H1 (cell line): ENCODE results near the gene MYO5A. TPM values are rescaled to one million over a fixed set of nuclear protein-coding genes. Genes with fewer than 3 reads are reported as not detected.

Source experiments
- CTCF ChIA-PET: fragments of 300-600 bp; sonication (Branson Sonifier 250); formaldehyde crosslinking; loops from one replicate; lab custom pipeline; 2021; ENCODE audit not compliant: partially characterized antibody; lab: Charles Lee
- POLR2A ChIA-PET: fragments of 300-600 bp; sonication (Branson Sonifier 250); formaldehyde crosslinking; loops from one replicate; lab custom pipeline; 2021; ENCODE audit warnings: inconsistent platforms; ENCODE audit not compliant: partially characterized antibody; lab: Charles Lee
- DNase-seq, 2 experiments: peaks; one replicate each; pipeline versions ENCODE4 v3.0.0 to v3.0.0-alpha.2; 2010 to 2022; ENCODE audit warnings: low spot score in 2 of 2, low read depth in 1 of 2, mixed read lengths in 1 of 2
- FAIRE-seq: peaks from 2 replicates; lab custom pipeline; 2011; peaks lifted over from hg19 to GRCh38; lab: Jason Lieb, UNC
- H2AFZ ChIP-seq: 2 replicates; pipeline ENCODE4 v1.8.1; 2012; ENCODE audit warnings: low read length, inconsistent platforms
- H2AK5ac ChIP-seq: 2 replicates; pipeline ENCODE4 v1.6.1; 2013; ENCODE audit warnings: low read depth, low read length
- H2BK120ac ChIP-seq: replicated peaks from 2 replicates; pipeline ENCODE3; 2013; ENCODE audit warnings: low read depth, low read length, inconsistent platforms
- H2BK12ac ChIP-seq: 2 replicates; pipeline ENCODE4 v1.6.1; 2013; ENCODE audit warnings: low read depth, low read length
- H2BK15ac ChIP-seq: 2 replicates; pipeline ENCODE4 v1.6.1; 2013; ENCODE audit warnings: low read length
- H2BK20ac ChIP-seq: 2 replicates; pipeline ENCODE4 v1.6.1; 2013; ENCODE audit warnings: low read length
- H2BK5ac ChIP-seq: 2 replicates; pipeline ENCODE4 v1.6.1; 2013; ENCODE audit warnings: low read depth, low read length
- H3K14ac ChIP-seq: 2 replicates; pipeline ENCODE4 v1.6.1; 2013; ENCODE audit warnings: inconsistent platforms; ENCODE audit not compliant: insufficient read length
- H3K18ac ChIP-seq: 2 replicates; pipeline ENCODE4 v1.6.1; 2013; ENCODE audit warnings: low read length; ENCODE audit errors: extremely low read depth
- H3K23ac ChIP-seq: 2 replicates; pipeline ENCODE4 v1.6.1; 2013; ENCODE audit warnings: inconsistent platforms; ENCODE audit not compliant: insufficient read length
- H3K23me2 ChIP-seq: 2 replicates; pipeline ENCODE4 v1.6.1; 2013; ENCODE audit warnings: low read depth, low read length
- H3K27ac ChIP-seq: 2 replicates; pipeline ENCODE4 v1.6.1; 2011; ENCODE audit warnings: low read depth, low read length, inconsistent platforms
- H3K27me3 ChIP-seq, 4 experiments: replicated peaks in 1 of 4; 1 replicate in 1 of 4; 2 replicates in 3 of 4; pipeline versions ENCODE4 v1.6.1 to v1.8.1; 2011 to 2013; ENCODE audit warnings: low read length in 3 of 4, mild to moderate bottlenecking in 3 of 4, inconsistent platforms in 2 of 4, mixed read lengths in 2 of 4, moderate library complexity in 1 of 4; ENCODE audit not compliant: control insufficient read depth in 3 of 4, insufficient read depth in 3 of 4; ENCODE audit errors: extremely low read depth in 1 of 4
- H3K36me3 ChIP-seq, 4 experiments: 2 replicates each; pipeline versions ENCODE4 v1.6.1 to v1.8.1; 2011 to 2013; ENCODE audit warnings: mild to moderate bottlenecking in 4 of 4, low read length in 3 of 4, moderate library complexity in 2 of 4, control low read depth in 1 of 4, inconsistent platforms in 1 of 4; ENCODE audit not compliant: insufficient read depth in 4 of 4, control insufficient read depth in 2 of 4
- H3K4ac ChIP-seq: replicated peaks from 2 replicates; pipeline ENCODE3; 2013; ENCODE audit warnings: low read length, low read depth, mixed read lengths, inconsistent platforms; ENCODE audit not compliant: insufficient read length
- H3K4me1 ChIP-seq, 4 experiments: replicated peaks in 1 of 4; 1 replicate in 1 of 4; 2 replicates in 3 of 4; pipeline versions ENCODE4 v1.6.1 to v1.8.1; 2011 to 2013; ENCODE audit warnings: low read length in 3 of 4, inconsistent platforms in 2 of 4, mixed read lengths in 1 of 4; ENCODE audit not compliant: insufficient read depth in 4 of 4, control insufficient read depth in 3 of 4
- H3K4me2 ChIP-seq, 2 experiments: 2 replicates each; pipeline versions ENCODE4 v1.6.1 to v1.8.1; 2011 to 2013; ENCODE audit warnings: low read depth in 2 of 2, low read length in 2 of 2, control low read depth in 1 of 2, inconsistent platforms in 1 of 2, mild to moderate bottlenecking in 1 of 2; ENCODE audit not compliant: insufficient read depth in 1 of 2
- H3K4me3 ChIP-seq, 4 experiments: fragments of 200-600, 300-600 bp in 1 of 4; sonication (generic), shearing (Covaris generic), sonication (Bioruptor Twin) in 1 of 4; 2 replicates each; pipeline versions ENCODE4 v1.5.1 to v1.8.1; 2011 to 2016; ENCODE audit warnings: low read length in 4 of 4, low read depth in 3 of 4, control low read depth in 2 of 4, inconsistent platforms in 2 of 4, mild to moderate bottlenecking in 2 of 4, mixed read lengths in 1 of 4, moderate library complexity in 1 of 4; ENCODE audit not compliant: insufficient read depth in 2 of 4; ENCODE audit errors: extremely low read depth in 1 of 4
- H3K56ac ChIP-seq: replicated peaks from 2 replicates; pipeline ENCODE3; 2013; ENCODE audit warnings: low read depth, mild to moderate bottlenecking, mixed read lengths, low read length, inconsistent platforms; ENCODE audit not compliant: insufficient read length
- H3K79me1 ChIP-seq: 2 replicates; pipeline ENCODE4 v1.6.1; 2013; ENCODE audit warnings: low read depth, low read length, control low read depth
- H3K79me2 ChIP-seq, 2 experiments: 2 replicates each; pipeline versions ENCODE4 v1.6.1 to v1.8.1; 2012 to 2013; ENCODE audit warnings: low read length in 2 of 2, mild to moderate bottlenecking in 2 of 2, inconsistent platforms in 1 of 2; ENCODE audit not compliant: insufficient read depth in 2 of 2, control insufficient read depth in 1 of 2
- H3K9ac ChIP-seq, 4 experiments: replicated peaks in 1 of 4; 1 replicate in 1 of 4; 2 replicates in 3 of 4; pipeline versions ENCODE4 v1.6.1 to v1.8.1; 2011 to 2013; ENCODE audit warnings: low read depth in 3 of 4, low read length in 3 of 4, control low read depth in 2 of 4, mild to moderate bottlenecking in 2 of 4, moderate library complexity in 2 of 4, inconsistent platforms in 1 of 4; ENCODE audit errors: extremely low read depth in 1 of 4
- H3K9me3 ChIP-seq, 2 experiments: 2 replicates each; pipeline versions ENCODE4 v1.6.1 to v1.8.1; 2012 to 2013; ENCODE audit warnings: mild to moderate bottlenecking in 2 of 2, moderate library complexity in 2 of 2, control low read depth in 1 of 2, inconsistent platforms in 1 of 2, low read depth in 1 of 2, low read length in 1 of 2, mixed read lengths in 1 of 2; ENCODE audit not compliant: insufficient read depth in 2 of 2
- H4K20me1 ChIP-seq, 2 experiments: replicated peaks in 1 of 2; 2 replicates each; pipeline versions ENCODE3 to v1.8.1; 2011 to 2013; ENCODE audit warnings: inconsistent platforms in 2 of 2, low read length in 2 of 2, mild to moderate bottlenecking in 1 of 2; ENCODE audit not compliant: insufficient read depth in 2 of 2, control insufficient read depth in 1 of 2
- H4K5ac ChIP-seq: 2 replicates; pipeline ENCODE4 v1.6.1; 2013; ENCODE audit warnings: low read length, low read depth, mixed read lengths, inconsistent platforms; ENCODE audit not compliant: insufficient read length
- H4K8ac ChIP-seq: 2 replicates; pipeline ENCODE4 v1.8.0; 2013; ENCODE audit warnings: mild to moderate bottlenecking, moderate library complexity, low read length, inconsistent platforms; ENCODE audit not compliant: insufficient read depth; ENCODE audit errors: extremely low read depth
- H4K91ac ChIP-seq: replicated peaks from 2 replicates; pipeline ENCODE3; 2013; ENCODE audit warnings: low read length, mixed read lengths, inconsistent platforms; ENCODE audit not compliant: insufficient read length
- BRCA1 ChIP-seq: IDR thresholded peaks from 2 replicates; pipeline ENCODE4 v1.6.1; 2012; ENCODE audit warnings: low read depth, low read length, improper control_type of control experiment
- CBX5 ChIP-seq: fragments of 300-800, 300-1000 bp; sonication (generic); IDR thresholded peaks from 2 replicates; pipeline ENCODE4 v1.7.1; 2016; ENCODE audit warnings: antibody characterized with exemption, low read length, low read depth
- CBX8 ChIP-seq: fragments of 300-800, 300-1000 bp; sonication (generic); IDR thresholded peaks from 2 replicates; pipeline ENCODE4 v1.7.1; 2016; ENCODE audit warnings: low read depth, low read length, borderline replicate concordance
- CHD1 ChIP-seq: IDR thresholded peaks from 2 replicates; pipeline ENCODE4 v1.6.1; 2012; ENCODE audit warnings: low read depth, low read length, improper control_type of control experiment
- FOSL1 ChIP-seq: IDR thresholded peaks from 2 replicates; pipeline ENCODE4 v1.6.1; 2011; ENCODE audit warnings: mild to moderate bottlenecking, low read depth, low read length, moderate library complexity; ENCODE audit not compliant: insufficient read depth
- NRF1 ChIP-seq: IDR thresholded peaks from 2 replicates; pipeline ENCODE4 v1.6.1; 2011; ENCODE audit warnings: mild to moderate bottlenecking, low read depth, low read length, improper control_type of control experiment
- POLR2AphosphoS5 ChIP-seq: IDR thresholded peaks from 2 replicates; pipeline ENCODE4 v1.6.1; 2011; ENCODE audit warnings: low read depth, low read length
- SAP30 ChIP-seq: fragments of 300-600 bp; sonication (generic); IDR thresholded peaks from 2 replicates; pipeline ENCODE4 v1.7.1; 2012; ENCODE audit warnings: low read length, moderate library complexity, mild to moderate bottlenecking, inconsistent platforms; ENCODE audit not compliant: insufficient read depth, insufficient replicate concordance
- SIN3A ChIP-seq, 2 experiments: IDR thresholded peaks in 1 of 2; conservative IDR thresholded peaks in 1 of 2; 2 replicates each; pipeline ENCODE4 v1.6.1; 2011 to 2012; ENCODE audit warnings: low read length in 2 of 2, improper control_type of control experiment in 1 of 2, low read depth in 1 of 2, mild to moderate bottlenecking in 1 of 2
- SIRT6 ChIP-seq: IDR thresholded peaks from one replicate; pipeline ENCODE4 v1.7.1; 2012; ENCODE audit warnings: low read length, inconsistent platforms
- SP1 ChIP-seq: IDR thresholded peaks from 2 replicates; pipeline ENCODE4 v1.6.1; 2011; ENCODE audit warnings: low read depth, low read length
- SP4 ChIP-seq: IDR thresholded peaks from 2 replicates; pipeline ENCODE4 v1.6.1; 2012; ENCODE audit warnings: low read length, inconsistent platforms
- SUZ12 ChIP-seq: fragments of 200-600 bp; sonication (generic); IDR thresholded peaks from 2 replicates; pipeline ENCODE4 v1.6.1; 2012; ENCODE audit warnings: mild to moderate bottlenecking, inconsistent platforms, low read length, moderate library complexity, mixed read lengths
- TEAD4 ChIP-seq: IDR thresholded peaks from 2 replicates; pipeline ENCODE4 v1.6.1; 2012; ENCODE audit warnings: low read depth, low read length, inconsistent platforms, mixed read lengths
- YY1 ChIP-seq: IDR thresholded peaks from 2 replicates; pipeline ENCODE4 v1.6.1; 2011; ENCODE audit warnings: low read depth, mild to moderate bottlenecking, low read length
- WGBS, 2 experiments: shearing (Covaris generic) in 1 of 2; methylation state at CpG; one replicate each; pipeline versions ENCODE4 v1.1.6 to v1.1.7; 2013 to 2015; ENCODE audit warnings: low lambda C conversion rate in 2 of 2, mixed read lengths in 2 of 2, inconsistent platforms in 1 of 2, low coverage in 1 of 2, missing lambda C conversion rate in 1 of 2; ENCODE audit not compliant: insufficient replicate concordance in 2 of 2, insufficient coverage in 1 of 2, insufficient read length in 1 of 2; ENCODE audit errors: extremely low coverage in 1 of 2, missing lambda C conversion rate in 1 of 2; 5-methylcytosine and 5-hydroxymethylcytosine counted together
- polyA plus RNA-seq, 7 experiments: library from polyadenylated mRNA; depleted of rRNA in 3 of 7; stranded (reverse) in 5 of 7; unstranded in 2 of 7; fragments of >200 nt in 5 of 7; fragments of 200-250 nt in 2 of 7; gene quantifications; 1 replicate in 5 of 7; 2 replicates in 1 of 7; 4 replicates in 1 of 7; pipeline versions ENCODE4 v1.2.1 to v1.2.3, GENCODE V29; 2011 to 2013; ENCODE audit warnings: missing spikeins in 2 of 7, mixed read lengths in 2 of 7
- total RNA-seq: library from RNA; stranded (reverse); fragmentation: NEBNext Ultra II Directional; extraction: Animal tissue kit (Norgen Biotek cat#: 25700); gene quantifications from 2 replicates; pipeline ENCODE4 v1.2.1, GENCODE V29; 2021

MYO5A gene
- total and polyA plus RNA-seq, 2 of the 8 experiments (the other 6 are each of a cell fraction or from before 2014, with no cell fraction given): 11.4 to 24.7 TPM

- Histone ChIP-seq H4K5ac (no peak overlapping the region), H3K9me3 (no peaks in the 10 kb centered on the region), H3K36me3 (no peaks in the 10 kb centered on the region), H2AFZ (no peak overlapping the region), H3K23me2 (no peaks in the 10 kb centered on the region), H3K79me1 (no peaks in the 10 kb centered on the region), H3K27ac (no peak overlapping the region), H3K9ac (no peak overlapping the region), H3K27me3 (no peaks in the 10 kb centered on the region), H2BK5ac (no peak overlapping the region), H2BK12ac (no peak overlapping the region), H2AK5ac (no peak overlapping the region), H3K4me2 (no peak overlapping the region), H2BK15ac (no peak overlapping the region), H3K18ac (no peak overlapping the region), H3K23ac (no peak overlapping the region), H3K14ac (no peak overlapping the region), H3K79me2 (no peaks in the 10 kb centered on the region), H4K8ac (no peak overlapping the region), H3K4me3 (no peak overlapping the region), H4K20me1 (no peaks in the 10 kb centered on the region), H3K4ac (no peak overlapping the region), H2BK120ac (no peak overlapping the region), H3K56ac (no peak overlapping the region), H4K91ac (no peak overlapping the region), H2BK20ac (no peak overlapping the region), H3K4me1 (peaks cover 0 to 5% (median 0%) of the 10 kb centered on the region in 4 experiments; a peak in 2 of 7 replicates)
- no peak for FAIRE-seq
- no peak for DNase-seq
- CTCF ChIA-PET: no interaction called here
- POLR2A ChIA-PET: no interaction called here
- TF ChIP-seq TEAD4 (no peak), SIN3A (conservative IDR thresholded peaks at IDR 0.05 in 1 of 2, IDR thresholded peaks at IDR 0.05 in 1 of 2; ENCODE audit: low read depth in 1 of 2, low read length in 2 of 2) (no peak), BRCA1 (no peak), NRF1 (no peak), SIRT6 (no peak), CBX5 (no peak), YY1 (no peak), SP1 (no peak), CBX8 (no peak), CHD1 (no peak), POLR2AphosphoS5 (no peak), FOSL1 (no peak), SAP30 (no peak), SUZ12 (no peak), SP4 (no peak)
- WGBS, 2 experiments: 86% methylated on average over 4 of the region's 4 CpGs; no CpG with 5 or more reads in 1 of the 2 experiments
These were observed 220.8 kb downstream of the MYO5A start for GRCh38 chr15:52307847-52308246.
